Sigmoid colon (tissue), 7 donors: ENCODE measurements around the gene ADARB1. TPM values are rescaled to one million over a fixed set of nuclear protein-coding genes. Genes with fewer than 3 reads are reported as not detected.

Experiments
- DNase-seq: peaks from one replicate; pipeline ENCODE4 v3.0.0-alpha.2; 2019
- H3K27ac ChIP-seq, 4 donors: fragments of 200-600 bp; sonication (generic); one replicate each; pipeline ENCODE4 v1.5.1; 2016 to 2019; ENCODE audit warnings: mild to moderate bottlenecking in 1 of 4
- H3K27me3 ChIP-seq, 3 donors: fragments of 200-600 bp; sonication (generic); one replicate each; pipeline ENCODE4 v1.5.1; 2019; ENCODE audit warnings: mild to moderate bottlenecking in 1 of 3
- H3K36me3 ChIP-seq, 4 donors: fragments of 200-600 bp; sonication (generic); one replicate each; pipeline ENCODE4 v1.5.1; 2016 to 2019
- H3K4me1 ChIP-seq, 4 donors: fragments of 200-600 bp; sonication (generic); one replicate each; pipeline ENCODE4 v1.5.1; 2017 to 2019
- H3K4me3 ChIP-seq, 4 donors: fragments of 200-600 bp; sonication (generic); one replicate each; pipeline ENCODE4 v1.5.1; 2017 to 2019; ENCODE audit warnings: mild to moderate bottlenecking in 2 of 4, moderate library complexity in 1 of 4
- H3K9me3 ChIP-seq, 4 donors: fragments of 200-600 bp in 3 of 4; sonication (generic) in 3 of 4; one replicate each; pipeline versions ENCODE4 v1.5.1 to v1.6.1; 2013 to 2019
- EP300 ChIP-seq, 4 donors: sonication (generic); formaldehyde crosslinking; IDR thresholded peaks; one replicate each; pipeline ENCODE4 v1.6.1; 2017; ENCODE audit warnings: antibody characterized with exemption in 4 of 4
- POLR2A ChIP-seq, 2 donors: fragments of 450-650 bp; IDR thresholded peaks; one replicate each; pipeline ENCODE4 v1.6.1; 2016; ENCODE audit warnings: antibody characterized with exemption in 2 of 2, mild to moderate bottlenecking in 2 of 2, moderate library complexity in 2 of 2
- POLR2AphosphoS5 ChIP-seq, 4 donors: sonication (generic); formaldehyde crosslinking; IDR thresholded peaks; one replicate each; pipeline ENCODE4 v1.6.1; 2017; ENCODE audit warnings: antibody characterized with exemption in 4 of 4
- WGBS, 2 donors: extraction: QIAGEN DNeasy Blood & Tissue Kit; methylation state at CpG; one replicate each; pipeline ENCODE4 v1.1.7; 2013; 5-methylcytosine and 5-hydroxymethylcytosine counted together
- intact Hi-C: fragments of 100-400 bp; cut with DNase I; formaldehyde crosslinking; loops from one replicate; pipeline ENCODE4 v1.15.1; 2023
- polyA plus RNA-seq, 3 donors: library from polyadenylated mRNA; stranded (reverse); fragments of 200-250 nt; gene quantifications; one replicate each; pipeline ENCODE4 v1.2.3, GENCODE V29; 2013
- total RNA-seq, 4 donors: library from RNA; depleted of rRNA; stranded (reverse); fragments of >200 nt; gene quantifications; one replicate each; pipeline ENCODE4 v1.1.0, GENCODE V29; 2016
- TF ChIP-seq, protein P1 (sequence below), 4 experiments: fragments of 450-650 bp in 3 of 4; fragments of 200-600 bp in 1 of 4; IDR thresholded peaks; one replicate each; pipeline ENCODE4 v1.5.1; 2016 to 2019; ENCODE audit warnings: antibody characterized with exemption in 4 of 4, mild to moderate bottlenecking in 3 of 4, moderate library complexity in 2 of 4
- donor health status: healthy with polysubstance abuse.
- donor health status: Bipolar disorder and iron deficiency.
- donor health status: healthy.

ADARB1 gene
- total and polyA plus RNA-seq, 7 donors, result 0.92 to 102 (median 41.3) TPM

DNA sequence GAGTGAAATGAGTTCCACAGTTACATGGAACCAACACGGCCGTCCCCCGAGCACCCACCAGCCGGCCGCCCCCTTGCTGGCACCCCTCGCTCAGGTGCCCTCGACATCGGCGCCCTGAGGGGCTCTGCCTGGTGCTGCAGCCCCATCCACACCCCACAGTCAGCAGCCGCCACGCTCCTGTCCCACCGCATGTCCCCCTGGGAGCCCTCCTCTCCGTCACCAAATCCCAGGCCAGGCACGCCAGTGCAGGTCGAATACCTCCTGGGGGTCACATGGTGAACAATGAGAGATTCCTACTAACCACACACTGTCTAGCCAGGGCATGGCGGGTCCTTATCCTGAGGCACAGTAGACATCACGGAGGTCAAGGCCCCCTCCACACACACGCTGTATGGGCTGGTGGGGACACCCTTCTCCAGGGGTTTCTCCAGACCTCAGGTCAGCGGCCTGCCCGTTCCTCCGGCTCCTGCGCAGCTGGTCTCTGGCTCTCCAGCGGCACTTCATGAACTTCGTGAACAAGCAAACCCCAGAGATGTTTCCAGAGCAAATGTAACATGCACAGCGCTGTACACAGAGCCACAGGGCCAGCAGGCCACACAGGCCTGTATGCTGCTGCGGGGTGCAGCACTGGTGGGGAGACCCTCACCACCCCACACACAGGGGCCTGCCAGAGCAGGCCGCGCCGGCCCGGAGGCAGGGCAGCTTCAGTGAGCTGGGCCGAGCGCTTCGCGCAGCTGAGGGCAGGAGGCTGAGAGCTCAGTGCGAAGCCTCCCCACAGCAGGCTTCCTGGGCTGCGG lies 191.5 kb downstream of the ADARB1 start:
- peak; percentile 58 for DNase-seq
- 95 to 97% methylated on average over 36 of the region's 36 CpGs for WGBS, 2 donors
- H3K27me3 ChIP-seq, result no peaks in the 10 kb centered on the region
- no peak for TF ChIP-seq EP300 (IDR thresholded peaks at IDR 0.05)
- TF ChIP-seq POLR2AphosphoS5 (IDR thresholded peaks at IDR 0.05), result no peak
- TF ChIP-seq, protein P1, sequence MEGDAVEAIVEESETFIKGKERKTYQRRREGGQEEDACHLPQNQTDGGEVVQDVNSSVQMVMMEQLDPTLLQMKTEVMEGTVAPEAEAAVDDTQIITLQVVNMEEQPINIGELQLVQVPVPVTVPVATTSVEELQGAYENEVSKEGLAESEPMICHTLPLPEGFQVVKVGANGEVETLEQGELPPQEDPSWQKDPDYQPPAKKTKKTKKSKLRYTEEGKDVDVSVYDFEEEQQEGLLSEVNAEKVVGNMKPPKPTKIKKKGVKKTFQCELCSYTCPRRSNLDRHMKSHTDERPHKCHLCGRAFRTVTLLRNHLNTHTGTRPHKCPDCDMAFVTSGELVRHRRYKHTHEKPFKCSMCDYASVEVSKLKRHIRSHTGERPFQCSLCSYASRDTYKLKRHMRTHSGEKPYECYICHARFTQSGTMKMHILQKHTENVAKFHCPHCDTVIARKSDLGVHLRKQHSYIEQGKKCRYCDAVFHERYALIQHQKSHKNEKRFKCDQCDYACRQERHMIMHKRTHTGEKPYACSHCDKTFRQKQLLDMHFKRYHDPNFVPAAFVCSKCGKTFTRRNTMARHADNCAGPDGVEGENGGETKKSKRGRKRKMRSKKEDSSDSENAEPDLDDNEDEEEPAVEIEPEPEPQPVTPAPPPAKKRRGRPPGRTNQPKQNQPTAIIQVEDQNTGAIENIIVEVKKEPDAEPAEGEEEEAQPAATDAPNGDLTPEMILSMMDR (IDR thresholded peaks at IDR 0.05), result no peak
- no peak for TF ChIP-seq POLR2A (IDR thresholded peaks at IDR 0.05)
- H3K9me3 ChIP-seq, result no peaks in the 10 kb centered on the region
- H3K36me3 ChIP-seq, result peaks cover 44 to 68% (median 58%) of the 10 kb centered on the region in 4 donors
- no peak overlapping the region for H3K4me3 ChIP-seq
- H3K27ac ChIP-seq, result no peak overlapping the region
- intact Hi-C loops, result no loop called here
- no peaks in the 10 kb centered on the region for H3K4me1 ChIP-seq

DNA sequence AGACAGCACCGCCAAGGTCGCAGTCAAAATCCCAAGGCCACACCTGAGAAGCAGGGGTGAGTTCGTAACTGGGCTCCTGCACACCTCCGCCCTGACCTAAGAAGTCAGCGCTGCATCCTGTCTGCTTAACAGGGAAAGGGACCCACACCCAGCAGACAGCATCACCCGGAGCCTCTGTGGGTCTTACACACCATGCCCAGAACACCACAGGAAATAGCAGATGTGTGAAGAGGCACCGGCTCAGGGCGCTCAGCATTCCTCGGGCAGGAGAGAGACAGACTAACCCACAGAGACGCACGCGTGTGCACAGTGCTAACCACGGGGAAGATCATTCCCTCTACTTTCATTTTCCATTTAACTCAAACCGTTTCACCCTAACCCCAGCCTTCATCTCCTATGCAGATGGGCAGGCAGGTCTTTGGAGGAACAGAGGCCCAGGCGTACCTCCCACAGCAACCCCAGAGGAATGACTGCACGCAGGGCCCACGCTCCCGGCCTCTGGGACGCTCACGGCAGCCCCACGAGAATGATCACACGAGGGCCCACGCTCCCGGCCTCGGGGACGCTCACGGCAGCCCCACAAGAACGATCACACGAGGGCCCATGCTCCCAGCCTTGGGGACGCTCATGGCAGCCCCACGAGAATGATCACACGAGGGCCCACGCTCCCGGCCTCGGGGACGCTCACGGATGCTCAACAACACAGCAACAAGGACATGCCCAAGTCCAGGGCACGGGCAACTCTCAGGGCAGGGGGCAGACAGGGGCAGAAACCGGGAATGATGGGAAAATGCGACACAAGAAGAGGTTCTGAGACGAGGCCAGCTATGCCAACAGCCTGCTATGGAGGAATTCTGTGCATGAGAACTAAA lies 192.4 kb downstream of the ADARB1 start:
- Histone ChIP-seq H3K9me3 (no peaks in the 10 kb centered on the region), H3K27me3 (no peaks in the 10 kb centered on the region), H3K4me3 (no peak overlapping the region), H3K36me3 (peaks cover 48 to 77% (median 61%) of the 10 kb centered on the region in 4 donors), H3K4me1 (no peaks in the 10 kb centered on the region), H3K27ac (no peak overlapping the region)
- TF ChIP-seq EP300 (IDR thresholded peaks at IDR 0.05) (no peak), POLR2AphosphoS5 (IDR thresholded peaks at IDR 0.05) (no peak), POLR2A (IDR thresholded peaks at IDR 0.05) (no peak)
- TF ChIP-seq, protein P1 (IDR thresholded peaks at IDR 0.05), result no peak
- DNase-seq, result peak; percentile 47
- WGBS, 2 donors, result 77 to 89% methylated on average over 41 of the region's 41 CpGs
- intact Hi-C loops, result no loop called here

DNA sequence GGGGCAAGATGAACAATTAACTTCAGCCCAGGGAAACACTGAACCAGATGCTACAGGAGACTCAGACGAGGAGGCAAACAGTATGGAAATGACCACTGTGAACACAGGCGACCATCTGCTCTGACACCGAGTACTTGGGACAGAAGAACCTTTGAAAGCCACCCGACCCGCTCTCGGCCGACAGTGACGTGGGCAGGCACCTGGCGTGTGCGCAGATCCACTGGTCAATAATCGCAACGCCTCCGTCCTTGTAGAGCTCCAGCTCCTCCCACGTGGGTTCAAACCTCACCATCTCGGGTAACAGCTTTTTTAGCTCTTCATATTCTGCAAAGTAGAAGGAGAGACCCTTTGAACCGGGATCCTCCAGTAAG lies 193.0 kb downstream of the ADARB1 start:
- intact Hi-C loops, result no loop called here
- Histone ChIP-seq H3K4me3 (no peak overlapping the region), H3K4me1 (no peaks in the 10 kb centered on the region), H3K9me3 (no peaks in the 10 kb centered on the region), H3K36me3 (peaks cover 51 to 83% (median 62%) of the 10 kb centered on the region in 4 donors), H3K27ac (no peak overlapping the region), H3K27me3 (no peaks in the 10 kb centered on the region)
- 97 to 98% methylated on average over 16 of the region's 16 CpGs for WGBS, 2 donors
- TF ChIP-seq POLR2AphosphoS5 (IDR thresholded peaks at IDR 0.05) (no peak), POLR2A (IDR thresholded peaks at IDR 0.05) (no peak), EP300 (IDR thresholded peaks at IDR 0.05) (no peak)
- TF ChIP-seq, protein P1 (IDR thresholded peaks at IDR 0.05), result no peak
- DNase-seq, result peak; percentile 39

DNA sequence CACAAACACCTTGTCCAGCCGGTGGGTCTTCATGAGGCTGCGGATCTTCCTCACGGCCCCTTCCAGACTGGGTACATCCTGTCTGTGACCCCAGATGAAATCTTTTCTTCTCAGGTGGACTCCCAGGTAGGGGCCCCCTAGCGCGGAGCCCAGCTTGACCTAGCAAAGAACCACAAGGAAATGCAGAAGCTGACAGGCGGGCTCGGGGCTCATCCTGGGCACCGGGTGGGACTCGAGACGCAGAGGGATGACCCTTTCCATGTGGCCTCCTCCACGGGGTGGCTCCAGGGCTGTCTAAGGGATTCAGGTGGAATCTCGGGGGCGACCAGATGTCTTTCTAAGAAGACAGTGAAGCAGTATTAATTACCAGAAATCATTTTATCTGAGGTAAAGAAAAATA lies 195.5 kb downstream of the ADARB1 start:
- no peaks in the 10 kb centered on the region for H3K4me1 ChIP-seq
- intact Hi-C loops, result no loop called here
- H3K36me3 ChIP-seq, result peaks cover 43 to 88% (median 59%) of the 10 kb centered on the region in 4 donors
- H3K9me3 ChIP-seq, result peaks cover 0 to 3% (median 1%) of the 10 kb centered on the region in 4 donors
- H3K27ac ChIP-seq, result no peak overlapping the region
- H3K4me3 ChIP-seq, result no peak overlapping the region
- 97 to 98% methylated on average over 13 of the region's 13 CpGs for WGBS, 2 donors
- DNase-seq, result peak; percentile 55
- no peaks in the 10 kb centered on the region for H3K27me3 ChIP-seq
- no peak for TF ChIP-seq POLR2A (IDR thresholded peaks at IDR 0.05)
- TF ChIP-seq, protein P1 (IDR thresholded peaks at IDR 0.05), result no peak
- TF ChIP-seq EP300 (IDR thresholded peaks at IDR 0.05), result no peak
- TF ChIP-seq POLR2AphosphoS5 (IDR thresholded peaks at IDR 0.05), result no peak
